ENCODE data around the gene BLOC1S4.

DNA sequence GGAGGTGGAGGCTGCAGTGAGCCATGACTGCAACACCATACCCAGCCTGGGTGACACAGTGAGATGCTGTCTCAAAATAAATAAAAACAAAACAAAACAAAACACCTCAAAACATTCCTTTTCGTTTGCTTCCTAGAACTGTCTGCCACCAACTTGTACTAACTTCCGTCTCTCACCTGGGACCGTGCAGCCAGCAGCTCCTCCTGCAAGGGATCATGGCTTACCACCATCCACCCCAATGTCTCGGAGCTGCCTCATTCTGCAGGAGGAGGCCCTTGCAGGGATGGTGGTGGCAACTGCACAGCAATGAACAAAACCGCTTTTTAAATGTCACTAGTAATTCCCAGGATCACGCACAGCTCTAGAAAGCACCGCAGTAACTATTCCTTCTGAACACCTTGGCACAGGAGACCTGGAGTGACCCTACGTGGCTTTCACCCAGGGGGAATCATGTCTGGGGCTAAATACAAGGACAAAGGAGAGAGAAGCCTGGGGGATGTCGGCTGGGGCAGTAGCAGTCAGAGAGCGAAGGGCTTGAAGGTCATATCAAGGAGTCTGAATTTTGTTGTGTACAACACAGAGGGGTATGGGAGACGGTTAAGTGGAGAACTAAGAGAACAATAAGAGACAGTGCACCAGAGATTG, 49.1 kb downstream of the BLOC1S4 start:
- TF ChIP-seq, protein P1, sequence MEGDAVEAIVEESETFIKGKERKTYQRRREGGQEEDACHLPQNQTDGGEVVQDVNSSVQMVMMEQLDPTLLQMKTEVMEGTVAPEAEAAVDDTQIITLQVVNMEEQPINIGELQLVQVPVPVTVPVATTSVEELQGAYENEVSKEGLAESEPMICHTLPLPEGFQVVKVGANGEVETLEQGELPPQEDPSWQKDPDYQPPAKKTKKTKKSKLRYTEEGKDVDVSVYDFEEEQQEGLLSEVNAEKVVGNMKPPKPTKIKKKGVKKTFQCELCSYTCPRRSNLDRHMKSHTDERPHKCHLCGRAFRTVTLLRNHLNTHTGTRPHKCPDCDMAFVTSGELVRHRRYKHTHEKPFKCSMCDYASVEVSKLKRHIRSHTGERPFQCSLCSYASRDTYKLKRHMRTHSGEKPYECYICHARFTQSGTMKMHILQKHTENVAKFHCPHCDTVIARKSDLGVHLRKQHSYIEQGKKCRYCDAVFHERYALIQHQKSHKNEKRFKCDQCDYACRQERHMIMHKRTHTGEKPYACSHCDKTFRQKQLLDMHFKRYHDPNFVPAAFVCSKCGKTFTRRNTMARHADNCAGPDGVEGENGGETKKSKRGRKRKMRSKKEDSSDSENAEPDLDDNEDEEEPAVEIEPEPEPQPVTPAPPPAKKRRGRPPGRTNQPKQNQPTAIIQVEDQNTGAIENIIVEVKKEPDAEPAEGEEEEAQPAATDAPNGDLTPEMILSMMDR (IDR thresholded peaks at IDR 0.05) = no peak
- TF ChIP-seq POLR2AphosphoS5 (IDR thresholded peaks at IDR 0.05) (no peak), POLR2A (IDR thresholded peaks at IDR 0.05) (no peak)
